ENCODE measurements around the gene SHC2. TPM values are rescaled to one million over a fixed set of nuclear protein-coding genes. Genes with fewer than 3 reads are reported as not detected.

Gene SHC2
- total and polyA plus RNA-seq, 2 donors from 2014 or later, result 10.7 to 24.4 TPM

DNA sequence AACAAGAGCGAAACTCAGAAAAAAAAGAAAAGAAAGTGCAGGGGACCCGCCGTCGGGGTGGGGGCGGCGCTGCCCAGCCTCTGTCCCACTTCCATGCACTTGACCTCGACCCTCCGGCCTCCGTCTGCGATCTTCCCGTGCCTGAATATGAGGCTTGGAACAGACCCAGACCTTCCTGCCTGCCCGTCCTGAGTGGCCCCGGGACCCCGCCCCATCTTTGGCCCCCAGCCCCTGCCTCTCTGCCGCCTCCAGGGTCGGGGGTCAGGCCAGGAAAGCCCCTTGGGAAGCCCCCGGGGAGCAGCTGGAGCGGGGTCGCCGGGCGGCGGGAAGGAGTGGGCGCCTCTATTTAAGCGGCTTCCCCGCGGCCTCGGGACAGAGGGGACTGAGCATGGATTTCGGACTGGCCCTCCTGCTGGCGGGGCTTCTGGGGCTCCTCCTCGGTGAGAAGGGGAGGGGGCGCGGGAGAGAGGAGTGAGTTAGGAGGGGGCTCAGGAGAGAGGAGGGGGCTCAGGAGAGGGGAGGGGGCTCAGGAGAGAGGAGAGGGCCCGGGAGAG is 35.4 kb upstream of the SHC2 start, which contains the start of gene MADCAM1:
TSS of gene MADCAM1 (plus strand) at position 375 of the 554 bp plus-strand sequence. CDS start at position 389, 14 bp downstream.
- Histone ChIP-seq H3K9me3 (ENCODE audit: control insufficient read depth in 2 of 3, insufficient read depth in 1 of 3, low read length in 3 of 3) (no peaks in the 10 kb centered on the region), H3K27ac (ENCODE audit: low read depth in 2 of 2, low read length in 2 of 2) (no peak within 1 kb of the TSS), H3K9ac (ENCODE audit: low read length in 3 of 3) (no peak within 1 kb of the TSS), H3K4me1 (ENCODE audit: control insufficient read depth in 2 of 3, insufficient read depth in 2 of 3, low read depth in 1 of 3, low read length in 3 of 3) (peaks cover 0 to 4% (median 0%) of the 10 kb centered on the region in 3 donors), H3K4me3 (ENCODE audit: low read length in 3 of 3) (no peak within 1 kb of the TSS), H3K27me3 (ENCODE audit: control insufficient read depth, insufficient read depth, low read length) (peaks cover 13% of the 10 kb centered on the region), H3K36me3 (ENCODE audit: control insufficient read depth in 2 of 3, insufficient read depth in 3 of 3, low read length in 3 of 3) (no peaks in the 10 kb centered on the region)
- TF ChIP-seq, protein P1, sequence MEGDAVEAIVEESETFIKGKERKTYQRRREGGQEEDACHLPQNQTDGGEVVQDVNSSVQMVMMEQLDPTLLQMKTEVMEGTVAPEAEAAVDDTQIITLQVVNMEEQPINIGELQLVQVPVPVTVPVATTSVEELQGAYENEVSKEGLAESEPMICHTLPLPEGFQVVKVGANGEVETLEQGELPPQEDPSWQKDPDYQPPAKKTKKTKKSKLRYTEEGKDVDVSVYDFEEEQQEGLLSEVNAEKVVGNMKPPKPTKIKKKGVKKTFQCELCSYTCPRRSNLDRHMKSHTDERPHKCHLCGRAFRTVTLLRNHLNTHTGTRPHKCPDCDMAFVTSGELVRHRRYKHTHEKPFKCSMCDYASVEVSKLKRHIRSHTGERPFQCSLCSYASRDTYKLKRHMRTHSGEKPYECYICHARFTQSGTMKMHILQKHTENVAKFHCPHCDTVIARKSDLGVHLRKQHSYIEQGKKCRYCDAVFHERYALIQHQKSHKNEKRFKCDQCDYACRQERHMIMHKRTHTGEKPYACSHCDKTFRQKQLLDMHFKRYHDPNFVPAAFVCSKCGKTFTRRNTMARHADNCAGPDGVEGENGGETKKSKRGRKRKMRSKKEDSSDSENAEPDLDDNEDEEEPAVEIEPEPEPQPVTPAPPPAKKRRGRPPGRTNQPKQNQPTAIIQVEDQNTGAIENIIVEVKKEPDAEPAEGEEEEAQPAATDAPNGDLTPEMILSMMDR (IDR thresholded peaks at IDR 0.05; ENCODE audit: borderline replicate concordance, extremely low read depth, insufficient read depth), result no peak
- FAIRE-seq, result no peak
- peak in 1 of 5 donors; percentile 64 for DNase-seq
- intact Hi-C loops (cut with DNase I), result no loop called here

DNA sequence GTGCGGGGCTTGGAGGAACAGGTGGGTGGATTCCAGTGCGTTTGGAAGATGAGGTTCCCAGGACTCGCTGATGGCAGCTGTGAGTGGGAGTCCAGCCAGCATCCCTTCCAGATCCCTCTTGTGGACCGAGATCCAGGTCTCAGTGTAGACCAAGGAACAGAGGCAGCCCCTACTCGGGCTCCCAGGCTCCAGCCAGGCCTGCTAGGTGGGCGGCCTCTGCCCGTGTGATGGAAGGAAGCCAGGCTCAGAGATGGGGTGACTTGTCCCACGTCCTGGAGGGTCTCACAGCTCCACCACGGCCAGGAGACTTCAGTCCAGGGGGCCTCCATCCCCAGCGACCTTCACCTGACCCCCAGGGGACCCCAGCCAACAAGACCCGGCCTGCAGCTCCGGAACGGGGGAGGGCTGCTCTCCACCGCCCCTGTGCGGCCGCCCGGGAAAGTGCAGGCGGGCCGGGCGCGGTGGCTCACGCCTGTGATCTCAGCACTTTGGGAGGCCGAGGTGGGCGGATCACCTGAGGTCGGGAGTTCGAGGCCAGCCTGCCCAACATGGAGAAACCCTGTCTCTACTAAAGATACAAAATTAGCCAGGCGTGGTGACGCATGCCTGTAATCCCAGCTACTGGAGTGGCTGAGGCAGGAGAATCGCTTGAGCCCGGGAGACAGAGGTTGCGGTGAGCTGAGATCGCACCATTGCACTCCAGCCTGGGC is 34.7 kb upstream of the SHC2 start:
- FAIRE-seq (no peak), DNase-seq (peak in 4 of 5 donors; percentile 52 to 77 (median 54))
- Histone ChIP-seq H3K4me3 (ENCODE audit: low read length in 3 of 3) (no peak overlapping the region), H3K9me3 (ENCODE audit: control insufficient read depth in 2 of 3, insufficient read depth in 1 of 3, low read length in 3 of 3) (no peaks in the 10 kb centered on the region), H3K4me1 (ENCODE audit: control insufficient read depth in 2 of 3, insufficient read depth in 2 of 3, low read depth in 1 of 3, low read length in 3 of 3) (peaks cover 0 to 4% (median 0%) of the 10 kb centered on the region in 3 donors), H3K27me3 (ENCODE audit: control insufficient read depth, insufficient read depth, low read length) (peaks cover 13% of the 10 kb centered on the region), H3K9ac (ENCODE audit: low read length in 3 of 3) (no peak overlapping the region), H3K27ac (ENCODE audit: low read depth in 2 of 2, low read length in 2 of 2) (no peak overlapping the region), H3K36me3 (ENCODE audit: control insufficient read depth in 2 of 3, insufficient read depth in 3 of 3, low read length in 3 of 3) (no peaks in the 10 kb centered on the region)
- TF ChIP-seq, protein P1 (IDR thresholded peaks at IDR 0.05; ENCODE audit: borderline replicate concordance, extremely low read depth, insufficient read depth), result peak; percentile 30
- intact Hi-C loops (cut with DNase I), result no loop called here

DNA sequence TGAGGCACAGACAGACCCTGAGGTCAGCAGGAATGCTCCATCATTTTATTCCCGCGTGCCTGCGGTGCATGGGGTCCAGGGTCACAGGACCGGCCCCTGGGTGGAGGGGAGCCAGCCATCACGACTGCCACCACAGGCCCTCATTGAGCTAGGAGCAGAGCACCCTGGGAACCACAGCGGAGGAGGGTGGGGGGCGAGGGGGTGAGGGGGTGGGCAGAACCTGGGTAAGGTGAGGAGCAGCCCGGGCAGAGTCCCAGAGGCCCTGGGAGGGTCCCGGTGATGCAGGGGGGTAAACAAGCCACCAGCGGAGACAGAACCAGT is 34.2 kb upstream of the SHC2 start:
- DNase-seq, result peak in 1 of 5 donors; percentile 60

More for the DNA sequence above, 34.2 kb upstream of the SHC2 start:
- no peaks in the 10 kb centered on the region for H3K9me3 ChIP-seq (ENCODE audit: control insufficient read depth in 2 of 3, insufficient read depth in 1 of 3, low read length in 3 of 3)
- no peak overlapping the region for H3K4me3 ChIP-seq (ENCODE audit: low read length in 3 of 3)
- TF ChIP-seq, protein P1 (IDR thresholded peaks at IDR 0.05; ENCODE audit: borderline replicate concordance, extremely low read depth, insufficient read depth), result no peak
- H3K4me1 ChIP-seq (ENCODE audit: control insufficient read depth in 2 of 3, insufficient read depth in 2 of 3, low read depth in 1 of 3, low read length in 3 of 3), result peaks cover 0 to 4% (median 0%) of the 10 kb centered on the region in 3 donors
- no peak overlapping the region for H3K27ac ChIP-seq (ENCODE audit: low read depth in 2 of 2, low read length in 2 of 2)
- no peak for FAIRE-seq
- no peak overlapping the region for H3K9ac ChIP-seq (ENCODE audit: low read length in 3 of 3)
- H3K27me3 ChIP-seq (ENCODE audit: control insufficient read depth, insufficient read depth, low read length), result peaks cover 13% of the 10 kb centered on the region
- intact Hi-C loops (cut with DNase I), result no loop called here
- H3K36me3 ChIP-seq (ENCODE audit: control insufficient read depth in 2 of 3, insufficient read depth in 3 of 3, low read length in 3 of 3), result no peaks in the 10 kb centered on the region

All from kidney (tissue), 14 donors.